Heart left ventricle (tissue), 16 donors: ENCODE results near the gene CERS5. TPM values are rescaled to one million over a fixed set of nuclear protein-coding genes. Genes with fewer than 3 reads are reported as not detected.

Experiments
- ATAC-seq, 4 donors: fragments of 200-7000 bp; cut with Tn5 transposase; one replicate each; pipeline ENCODE4 v1.9.1; 2020 to 2022; ENCODE audit warnings: moderate library complexity in 4 of 4, mild to moderate bottlenecking in 3 of 4, moderate number of reproducible peaks in 1 of 4
- DNase-seq, 5 donors: peaks; one replicate each; pipeline ENCODE4 v3.0.0-alpha.2; 2020
- H3K27ac ChIP-seq, 12 donors: fragments of 200-600 bp; sonication (generic) in 4 of 12; one replicate each; pipeline versions ENCODE4 v1.5.0 to v1.8.0; 2016 to 2022; ENCODE audit warnings: mild to moderate bottlenecking in 2 of 12
- H3K27me3 ChIP-seq, 9 donors: fragments of 200-600 bp; sonication (generic) in 2 of 9; one replicate each; pipeline versions ENCODE4 v1.5.1 to v1.8.0; 2016 to 2022; ENCODE audit warnings: mild to moderate bottlenecking in 3 of 9
- H3K36me3 ChIP-seq, 9 donors: fragments of 200-600 bp; sonication (generic) in 2 of 9; one replicate each; pipeline versions ENCODE4 v1.5.0 to v1.8.0; 2018 to 2022; ENCODE audit warnings: mild to moderate bottlenecking in 2 of 9
- H3K4me1 ChIP-seq, 12 donors: fragments of 200-600 bp; sonication (generic) in 4 of 12; one replicate each; pipeline versions ENCODE4 v1.5.0 to v1.8.0; 2016 to 2022; ENCODE audit warnings: mild to moderate bottlenecking in 3 of 12
- H3K4me3 ChIP-seq, 12 donors: fragments of 200-600 bp; sonication (generic) in 4 of 12; one replicate each; pipeline versions ENCODE4 v1.5.0 to v1.8.0; 2017 to 2022; ENCODE audit warnings: mild to moderate bottlenecking in 9 of 12, moderate library complexity in 4 of 12
- H3K9me3 ChIP-seq, 12 donors: fragments of 200-600 bp; sonication (generic) in 4 of 12; one replicate each; pipeline versions ENCODE4 v1.5.0 to v1.8.0; 2016 to 2022; ENCODE audit warnings: mild to moderate bottlenecking in 1 of 12
- CTCF ChIP-seq, 12 donors: fragments of 200-600 bp; sonication (generic) in 4 of 12; IDR thresholded peaks; one replicate each; pipeline versions ENCODE4 v1.5.0 to v1.8.0; 2018 to 2022; ENCODE audit warnings: antibody characterized with exemption in 12 of 12, mild to moderate bottlenecking in 5 of 12
- POLR2A ChIP-seq, 2 donors: fragments of 450-650 bp; IDR thresholded peaks; one replicate each; pipeline ENCODE4 v1.6.1; 2017; ENCODE audit warnings: antibody characterized with exemption in 2 of 2, mild to moderate bottlenecking in 2 of 2, moderate library complexity in 2 of 2
- WGBS, 4 donors: extraction: QIAGEN DNeasy Blood & Tissue Kit in 2 of 4; methylation state at CpG; one replicate each; pipeline versions ENCODE4 v1.1.5 to v1.1.7; 2013 to 2018; 5-methylcytosine and 5-hydroxymethylcytosine counted together
- intact Hi-C, 10 donors: fragments of 100-400 bp; cut with DNase I; formaldehyde crosslinking; loops; one replicate each; pipeline versions ENCODE4 v1.11.1 to v1.14.2; 2022
- polyA plus RNA-seq, 2 donors: library from polyadenylated mRNA; stranded (reverse); fragments of 200-250 nt; gene quantifications; one replicate each; pipeline ENCODE4 v1.2.3, GENCODE V29; 2013
- total RNA-seq, 9 donors: library from RNA; depleted of rRNA in 2 of 9; stranded (reverse); fragments of >200 nt in 2 of 9; fragmentation: NEBNext Ultra II Directional in 3 of 9; extraction: Animal tissue kit (Norgen Biotek cat#: 25700) in 3 of 9; gene quantifications; one replicate each; pipeline versions ENCODE4 v1.1.0 to v1.2.4, GENCODE V29; 2016 to 2023
- donor health status: ischemic (EF 13 %, LVEDD 7.1; RV severe dilation, severe dysfunction).
- donor health status: healthy with polysubstance abuse.
- donor health status: DM: no; HTN: yes; CAD: no.
- donor health status: DM: no; HTN: no; CAD: no.
- donor health status: ischemic (EF 25% LVEDD 6.9; RV normal size, moderate dysfunction).
- donor health status: ischemic (EF 25% LVEDD 5.7; RV mildly dilated, moderate dysfunction).
- donor health status: healthy.
- donor health status: DM: yes; HTN: yes; CAD: no.
- donor health status: ischemic (EF 35%, LVEDD 5.7; RV mildly dilated, moderate dysfunction).
- donor health status: nonischemic (EF 11% LVEDD 7.7; RV severe dilation, severe dysfunction).
- donor health status: DM: yes; HTN: yes; CAD: no.
- donor health status: PGD.
- donor health status: ischemic (EF 29% LVEDD 5.4; RV normal size, mild dysfunction).
- donor health status: nonischemic (EF 23%, LVEDD 6.1; RV moderate dilation, normal function).

CERS5 gene
- total and polyA plus RNA-seq, 11 donors: 6.8 to 28.4 (median 11.7) TPM

GRCh38 chr12:50120953-50121352 is 46.2 kb downstream of the CERS5 start:
- no peak for ATAC-seq
- Histone ChIP-seq H3K27ac (no peak overlapping the region), H3K4me3 (no peak overlapping the region), H3K36me3 (peaks cover 0 to 80% (median 69%) of the 10 kb centered on the region in 9 donors), H3K27me3 (no peaks in the 10 kb centered on the region), H3K9me3 (no peaks in the 10 kb centered on the region), H3K4me1 (peaks cover 0 to 43% (median 17%) of the 10 kb centered on the region in 12 donors)
- intact Hi-C loops: no loop called here
- WGBS, 4 donors: 94 to 98% (median 95%) methylated on average over 3 of the region's 3 CpGs
- DNase-seq: no peak
- TF ChIP-seq POLR2A (IDR thresholded peaks at IDR 0.05): no peak
- no peak for TF ChIP-seq CTCF (IDR thresholded peaks at IDR 0.05)

DNA sequence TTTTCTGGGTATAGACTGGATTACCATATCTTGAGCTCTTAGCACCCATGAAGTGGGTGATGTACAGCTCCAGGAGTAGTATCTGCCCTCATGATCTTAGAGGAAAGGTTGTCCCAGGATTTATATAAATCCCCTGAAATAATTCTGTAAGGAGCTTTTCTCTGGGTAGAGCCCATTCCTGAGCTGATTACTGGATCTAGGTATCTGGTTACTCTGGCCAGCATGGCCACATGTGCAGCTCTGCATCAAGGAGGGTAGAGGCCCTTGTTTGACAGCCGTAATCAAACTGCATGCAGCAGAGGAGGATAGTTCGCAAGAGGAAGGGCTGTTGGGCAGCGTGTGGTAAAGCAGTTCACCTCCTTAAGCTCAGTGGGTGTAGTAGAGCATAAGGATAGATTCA is 46.6 kb downstream of the CERS5 start:
- H3K27ac ChIP-seq: no peak overlapping the region
- H3K27me3 ChIP-seq: no peaks in the 10 kb centered on the region
- 80 to 88% (median 85%) methylated on average over 3 of the region's 3 CpGs for WGBS, 4 donors
- H3K36me3 ChIP-seq: peaks cover 0 to 85% (median 73%) of the 10 kb centered on the region in 9 donors
- H3K4me3 ChIP-seq: no peak overlapping the region
- H3K9me3 ChIP-seq: no peaks in the 10 kb centered on the region
- TF ChIP-seq CTCF (IDR thresholded peaks at IDR 0.05): no peak
- TF ChIP-seq POLR2A (IDR thresholded peaks at IDR 0.05): no peak
- intact Hi-C loops: no loop called here
- H3K4me1 ChIP-seq: peaks cover 0 to 40% (median 15%) of the 10 kb centered on the region in 12 donors
- no peak for DNase-seq
- ATAC-seq: no peak

DNA sequence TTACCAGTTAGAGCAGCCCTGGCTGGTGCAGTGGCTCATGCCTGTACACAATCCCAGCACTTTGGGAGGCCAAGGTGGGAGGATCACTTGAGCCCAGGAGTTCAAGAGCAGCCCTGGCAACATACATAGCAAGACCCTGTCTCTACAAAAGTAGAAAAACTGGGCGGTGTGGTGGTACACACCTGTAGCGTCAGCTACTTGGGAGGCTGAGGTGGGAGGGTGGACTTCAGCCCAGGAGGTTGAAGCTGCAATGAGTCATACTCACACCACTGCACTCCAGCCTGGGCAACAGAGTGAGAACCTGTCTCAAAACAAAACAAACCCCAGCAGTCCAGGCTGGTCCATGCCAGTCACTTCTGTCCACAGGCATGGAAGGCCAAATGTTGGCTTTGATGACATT is 47.8 kb downstream of the CERS5 start:
- H3K27me3 ChIP-seq: no peaks in the 10 kb centered on the region
- no peaks in the 10 kb centered on the region for H3K9me3 ChIP-seq
- ATAC-seq (no peak), DNase-seq (no peak)
- peaks cover 0 to 90% (median 68%) of the 10 kb centered on the region in 9 donors for H3K36me3 ChIP-seq
- H3K27ac ChIP-seq: peak overlapping the region in 1 of 12 donors; percentile 30
- peaks cover 0 to 36% (median 14%) of the 10 kb centered on the region in 12 donors for H3K4me1 ChIP-seq
- TF ChIP-seq POLR2A (IDR thresholded peaks at IDR 0.05) (no peak), CTCF (IDR thresholded peaks at IDR 0.05) (no peak)
- H3K4me3 ChIP-seq: no peak overlapping the region
- 89 to 100% (median 97%) methylated on average over 2 of the region's 2 CpGs for WGBS, 4 donors
- intact Hi-C loops: loop anchor here in 3 of 10 donors (10.0 kb wide), 2 partner anchors 45 to 55 kb away; partner anchors contain the start of gene CERS5 (in 2 of the 3)

GRCh38 chr12:50117057-50117622 is 50.0 kb downstream of the CERS5 start:
- intact Hi-C loops: loop anchor here in 3 of 10 donors (10.0 kb wide), 2 partner anchors 48 to 58 kb away; partner anchors contain the start of gene CERS5 (in 2 of the 3)
- Histone ChIP-seq H3K4me1 (peaks cover 0 to 52% (median 30%) of the 10 kb centered on the region in 12 donors), H3K36me3 (peaks cover 0 to 73% (median 49%) of the 10 kb centered on the region in 9 donors), H3K4me3 (no peak overlapping the region), H3K9me3 (no peaks in the 10 kb centered on the region), H3K27ac (peak overlapping the region in 8 of 12 donors; percentile 8 to 62 (median 36)), H3K27me3 (no peaks in the 10 kb centered on the region)
- no peak for TF ChIP-seq POLR2A (IDR thresholded peaks at IDR 0.05)
- no peak for TF ChIP-seq CTCF (IDR thresholded peaks at IDR 0.05)
- WGBS, 4 donors: 56 to 68% (median 65%) methylated on average over 6 of the region's 6 CpGs
- DNase-seq: peak in 2 of 5 donors; percentile 50 to 63
- peak; percentile 47 to 77 (median 72) for ATAC-seq
